ENCODE results near the gene MGAT5B.
"Not testable (repeated sequence)": the region's sequence is repeated elsewhere in the genome, so short reads cannot be mapped to it uniquely, and the experiment has no call there.

MGAT5B gene

GRCh38 chr17:76847031-76847430 lies 21.2 kb upstream of the MGAT5B start:
- no peak for DNase-seq

GRCh38 chr17:76848670-76849069 lies 19.5 kb upstream of the MGAT5B start:
- DNase-seq, result no peak

GRCh38 chr17:76849160-76849559 lies 19.0 kb upstream of the MGAT5B start:
- DNase-seq, result not testable (repeated sequence)

GRCh38 chr17:76852843-76853242 lies 15.4 kb upstream of the MGAT5B start:
- no peak for DNase-seq

GRCh38 chr17:76855105-76855504 lies 13.1 kb upstream of the MGAT5B start:
- DNase-seq, result no peak

- DNase-seq, result no peak
Observed at GRCh38 chr17:76862079-76862478, 6.1 kb upstream of the MGAT5B start.

GRCh38 chr17:76862494-76862893 lies 5.7 kb upstream of the MGAT5B start:
- no peak for DNase-seq

GRCh38 chr17:76864024-76864423 lies 4.2 kb upstream of the MGAT5B start:
- no peak for DNase-seq

GRCh38 chr17:76865174-76865573 lies 3.0 kb upstream of the MGAT5B start:
- DNase-seq, result no peak

- no peak for DNase-seq
Observed at GRCh38 chr17:76866203-76866602, 2.0 kb upstream of the MGAT5B start.

GRCh38 chr17:76866774-76867577 lies 1.2 kb upstream of the MGAT5B start:
- DNase-seq, result no peak

- DNase-seq, result no peak
Observed at GRCh38 chr17:76867578-76868175, 527 bp upstream of the MGAT5B start.

- DNase-seq, result no peak
Observed at GRCh38 chr17:76868669-76869495, 678 bp downstream of the MGAT5B start.

- no peak for DNase-seq
Observed at GRCh38 chr17:76869496-76870376, 1.5 kb downstream of the MGAT5B start.

GRCh38 chr17:76870377-76870714 lies 2.1 kb downstream of the MGAT5B start:
- no peak for DNase-seq

- DNase-seq, result no peak
Observed at GRCh38 chr17:76871668-76872067, 3.5 kb downstream of the MGAT5B start.

GRCh38 chr17:76872221-76872873 lies 4.1 kb downstream of the MGAT5B start:
- no peak for DNase-seq

GRCh38 chr17:76872874-76873221 lies 4.6 kb downstream of the MGAT5B start:
- no peak for DNase-seq

GRCh38 chr17:76873856-76874255 lies 5.7 kb downstream of the MGAT5B start:
- DNase-seq, result no peak

- DNase-seq, result no peak
Observed at GRCh38 chr17:76877437-76877836, 9.2 kb downstream of the MGAT5B start.

GRCh38 chr17:76878568-76878967 lies 10.4 kb downstream of the MGAT5B start:
- no peak for DNase-seq

GRCh38 chr17:76879254-76879653 lies 11.1 kb downstream of the MGAT5B start:
- DNase-seq, result no peak
